Urinary bladder (tissue), 4 donors: ENCODE data around the gene CPA5. TPM values are rescaled to one million over a fixed set of nuclear protein-coding genes. Genes with fewer than 3 reads are reported as not detected.

Source experiments
- DNase-seq: peaks from one replicate; pipeline ENCODE4 v3.0.0-alpha.2; 2015; ENCODE audit errors: extremely low spot score
- H3K27ac ChIP-seq: one replicate; pipeline ENCODE4 v1.5.1; 2013; ENCODE audit warnings: low read depth, mild to moderate bottlenecking, moderate library complexity
- H3K36me3 ChIP-seq: one replicate; pipeline ENCODE4 v1.6.1; 2013; ENCODE audit warnings: mild to moderate bottlenecking, moderate library complexity; ENCODE audit not compliant: insufficient read depth
- H3K4me1 ChIP-seq: one replicate; pipeline ENCODE4 v1.6.1; 2013; ENCODE audit warnings: mild to moderate bottlenecking, moderate library complexity; ENCODE audit not compliant: insufficient read depth
- H3K4me3 ChIP-seq: one replicate; pipeline ENCODE4 v1.5.1; 2013; ENCODE audit warnings: low read depth, low read length
- WGBS: extraction: QIAGEN DNeasy Blood & Tissue Kit; methylation state at CpG from one replicate; pipeline ENCODE4 v1.1.7; 2013; 5-methylcytosine and 5-hydroxymethylcytosine counted together
- polyA plus RNA-seq: library from polyadenylated mRNA; stranded (reverse); fragments of 200-250 nt; gene quantifications from one replicate; pipeline ENCODE4 v1.2.3, GENCODE V29; 2013
- total RNA-seq: library from RNA; depleted of rRNA; stranded (reverse); fragments of >200 nt; gene quantifications from one replicate; pipeline ENCODE4 v1.2.3, GENCODE V29; 2014
- donor health status: healthy with polysubstance abuse.
- donor health status: healthy.

The CPA5 gene
- total and polyA plus RNA-seq, 2 donors, result 0.16 TPM; not detected in 1

- no peak for DNase-seq
- no peaks in the 10 kb centered on the region for H3K4me1 ChIP-seq
- no peak overlapping the region for H3K4me3 ChIP-seq
- WGBS, result 94% methylated on average over 41 of the region's 41 CpGs
- no peaks in the 10 kb centered on the region for H3K36me3 ChIP-seq
- no peak overlapping the region for H3K27ac ChIP-seq
These were observed 37.1 kb downstream of the CPA5 start for GRCh38 chr7:130381468-130382312.

- Histone ChIP-seq H3K4me3 (no peak overlapping the region), H3K27ac (no peak overlapping the region), H3K36me3 (no peaks in the 10 kb centered on the region), H3K4me1 (no peaks in the 10 kb centered on the region)
- 92% methylated on average over 18 of the region's 18 CpGs for WGBS
- no peak for DNase-seq
These were observed 38.8 kb downstream of the CPA5 start for GRCh38 chr7:130383187-130383980.

GRCh38 chr7:130384371-130384801, 39.8 kb downstream of the CPA5 start:
- no peak for DNase-seq
- Histone ChIP-seq H3K4me1 (no peaks in the 10 kb centered on the region), H3K4me3 (no peak overlapping the region), H3K36me3 (no peaks in the 10 kb centered on the region), H3K27ac (no peak overlapping the region)
- 90% methylated on average over 10 of the region's 10 CpGs for WGBS

GRCh38 chr7:130384841-130385599, 40.4 kb downstream of the CPA5 start:
- DNase-seq, result no peak
- Histone ChIP-seq H3K27ac (no peak overlapping the region), H3K4me3 (no peak overlapping the region), H3K36me3 (no peaks in the 10 kb centered on the region), H3K4me1 (no peaks in the 10 kb centered on the region)
- WGBS, result 96% methylated on average over 13 of the region's 13 CpGs

- no peaks in the 10 kb centered on the region for H3K4me1 ChIP-seq
- no peak overlapping the region for H3K27ac ChIP-seq
- WGBS, result 97% methylated on average over 6 of the region's 6 CpGs
- no peak overlapping the region for H3K4me3 ChIP-seq
- H3K36me3 ChIP-seq, result no peaks in the 10 kb centered on the region
- no peak for DNase-seq
These were observed 41.0 kb downstream of the CPA5 start for GRCh38 chr7:130385600-130386066.

- 95% methylated on average over 3 of the region's 3 CpGs for WGBS
- no peak for DNase-seq
- Histone ChIP-seq H3K4me3 (no peak overlapping the region), H3K36me3 (no peaks in the 10 kb centered on the region), H3K27ac (no peak overlapping the region), H3K4me1 (no peaks in the 10 kb centered on the region)
These were observed 42.3 kb downstream of the CPA5 start for GRCh38 chr7:130386876-130387275.

GRCh38 chr7:130387306-130387627, 42.7 kb downstream of the CPA5 start:
- Histone ChIP-seq H3K27ac (no peak overlapping the region), H3K36me3 (no peaks in the 10 kb centered on the region), H3K4me3 (no peak overlapping the region), H3K4me1 (no peaks in the 10 kb centered on the region)
- 94% methylated on average over 3 of the region's 3 CpGs for WGBS
- DNase-seq, result no peak

GRCh38 chr7:130387628-130388403, 43.2 kb downstream of the CPA5 start:
- Histone ChIP-seq H3K36me3 (no peaks in the 10 kb centered on the region), H3K4me3 (no peak overlapping the region), H3K4me1 (no peaks in the 10 kb centered on the region), H3K27ac (no peak overlapping the region)
- 82% methylated on average over 12 of the region's 12 CpGs for WGBS
- no peak for DNase-seq

- Histone ChIP-seq H3K36me3 (no peaks in the 10 kb centered on the region), H3K4me3 (no peak overlapping the region), H3K27ac (no peak overlapping the region), H3K4me1 (no peaks in the 10 kb centered on the region)
- 100% methylated on average over 2 of the region's 2 CpGs for WGBS
- DNase-seq, result no peak
These were observed 44.1 kb downstream of the CPA5 start for GRCh38 chr7:130388671-130389070.

- Histone ChIP-seq H3K27ac (no peak overlapping the region), H3K4me3 (no peak overlapping the region), H3K36me3 (no peaks in the 10 kb centered on the region), H3K4me1 (no peaks in the 10 kb centered on the region)
- no peak for DNase-seq
- 93% methylated on average over 1 of the region's 1 CpG for WGBS
These were observed 45.9 kb downstream of the CPA5 start for GRCh38 chr7:130390486-130390885.

GRCh38 chr7:130393101-130393561, 48.5 kb downstream of the CPA5 start:
- Histone ChIP-seq H3K27ac (no peak overlapping the region), H3K4me1 (no peaks in the 10 kb centered on the region), H3K36me3 (no peaks in the 10 kb centered on the region), H3K4me3 (no peak overlapping the region)
- no peak for DNase-seq
- 41% methylated on average over 5 of the region's 5 CpGs for WGBS

GRCh38 chr7:130393841-130394411, 49.3 kb downstream of the CPA5 start:
- no peaks in the 10 kb centered on the region for H3K4me1 ChIP-seq
- no peak for DNase-seq
- no peak overlapping the region for H3K4me3 ChIP-seq
- no peak overlapping the region for H3K27ac ChIP-seq
- H3K36me3 ChIP-seq, result no peaks in the 10 kb centered on the region
- WGBS, result 79% methylated on average over 10 of the region's 10 CpGs
